HG02943 (cell line): ENCODE data around the gene PRDX6.
A peak's percentile ranks its signal among the peaks of the same experiment; 100 is the strongest.
"Not testable (repeated sequence)": the region's sequence is repeated elsewhere in the genome, so short reads cannot be mapped to it uniquely, and the experiment has no call there.

Experiments used
- ATAC-seq: cut with Tn5 transposase; IDR thresholded peaks from one replicate; pipeline ENCODE4 v1.9.1; 2021; ENCODE audit warnings: mild to moderate bottlenecking, low read depth, moderate library complexity; ENCODE audit not compliant: unreplicated experiment

PRDX6 gene

GRCh38 chr1:173464185-173464584 lies 12.9 kb upstream of the PRDX6 start:
- not testable (repeated sequence) for ATAC-seq

- ATAC-seq, result no peak
Measured at GRCh38 chr1:173467426-173467825, 9.7 kb upstream of the PRDX6 start.

GRCh38 chr1:173469656-173470055 lies 7.5 kb upstream of the PRDX6 start:
- no peak for ATAC-seq

GRCh38 chr1:173470608-173471007 lies 6.5 kb upstream of the PRDX6 start:
- no peak for ATAC-seq

GRCh38 chr1:173473599-173474011 lies 3.5 kb upstream of the PRDX6 start:
- ATAC-seq, result no peak

GRCh38 chr1:173474097-173474779 lies 2.9 kb upstream of the PRDX6 start:
- ATAC-seq, result no peak

- not testable (repeated sequence) for ATAC-seq
Measured at GRCh38 chr1:173474780-173475421, 2.2 kb upstream of the PRDX6 start.

- no peak for ATAC-seq
Measured at GRCh38 chr1:173475564-173476196, 1.5 kb upstream of the PRDX6 start.

GRCh38 chr1:173476197-173476664 lies 904 bp upstream of the PRDX6 start:
- no peak for ATAC-seq

- ATAC-seq, result peak; percentile 97
Measured at GRCh38 chr1:173476665-173477285, 360 bp upstream of the PRDX6 start.

- ATAC-seq, result no peak
Measured at GRCh38 chr1:173478094-173478674, 1.0 kb downstream of the PRDX6 start.

GRCh38 chr1:173479649-173480048 lies 2.5 kb downstream of the PRDX6 start:
- no peak for ATAC-seq

GRCh38 chr1:173481195-173481772 lies 4.1 kb downstream of the PRDX6 start:
- ATAC-seq, result no peak

GRCh38 chr1:173482683-173483082 lies 5.5 kb downstream of the PRDX6 start:
- no peak for ATAC-seq

GRCh38 chr1:173484276-173484675 lies 7.1 kb downstream of the PRDX6 start:
- no peak for ATAC-seq

GRCh38 chr1:173485401-173485800 lies 8.3 kb downstream of the PRDX6 start:
- no peak for ATAC-seq

- ATAC-seq, result no peak
Measured at GRCh38 chr1:173488001-173488400, 10.9 kb downstream of the PRDX6 start.

- no peak for ATAC-seq
Measured at GRCh38 chr1:173489149-173489600, 12.0 kb downstream of the PRDX6 start.

- no peak for ATAC-seq
Measured at GRCh38 chr1:173489929-173490328, 12.8 kb downstream of the PRDX6 start.

GRCh38 chr1:173491508-173491907 lies 14.4 kb downstream of the PRDX6 start:
- ATAC-seq, result no peak
